ENCODE data around the gene CAMK1G.

Gene CAMK1G

DNA sequence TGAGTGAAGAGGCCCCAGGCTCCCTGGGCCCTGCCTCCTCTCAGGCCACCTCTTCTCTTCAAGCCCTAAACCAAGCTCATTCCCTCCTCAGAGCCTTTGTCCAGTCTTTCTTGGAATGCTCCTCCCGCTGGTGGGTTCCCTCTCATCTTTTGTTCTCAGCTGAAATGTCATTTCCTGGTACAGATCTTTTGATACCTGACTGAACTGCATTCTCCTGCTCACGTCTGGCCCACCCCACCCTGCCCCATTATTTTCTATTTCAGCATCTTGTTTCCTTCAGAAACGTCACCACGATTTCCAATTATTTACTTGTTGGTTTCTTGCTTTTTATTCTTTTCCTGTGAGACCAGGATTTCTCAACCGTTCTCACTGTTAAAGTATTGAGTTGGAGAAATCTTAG lies 52.3 kb downstream of the CAMK1G start:
- DNase-seq (ENCODE audit: low read depth, low spot score) = no peak

GRCh38 chr1:209641832-209642172 lies 58.3 kb downstream of the CAMK1G start:
- DNase-seq (ENCODE audit: low read depth, low spot score) = no peak

- DNase-seq (ENCODE audit: low read depth, low spot score) = no peak
Measured at GRCh38 chr1:209642816-209643215, 59.3 kb downstream of the CAMK1G start.

GRCh38 chr1:209643285-209644020 lies 59.9 kb downstream of the CAMK1G start:
- no peak for DNase-seq (ENCODE audit: low read depth, low spot score)

DNA sequence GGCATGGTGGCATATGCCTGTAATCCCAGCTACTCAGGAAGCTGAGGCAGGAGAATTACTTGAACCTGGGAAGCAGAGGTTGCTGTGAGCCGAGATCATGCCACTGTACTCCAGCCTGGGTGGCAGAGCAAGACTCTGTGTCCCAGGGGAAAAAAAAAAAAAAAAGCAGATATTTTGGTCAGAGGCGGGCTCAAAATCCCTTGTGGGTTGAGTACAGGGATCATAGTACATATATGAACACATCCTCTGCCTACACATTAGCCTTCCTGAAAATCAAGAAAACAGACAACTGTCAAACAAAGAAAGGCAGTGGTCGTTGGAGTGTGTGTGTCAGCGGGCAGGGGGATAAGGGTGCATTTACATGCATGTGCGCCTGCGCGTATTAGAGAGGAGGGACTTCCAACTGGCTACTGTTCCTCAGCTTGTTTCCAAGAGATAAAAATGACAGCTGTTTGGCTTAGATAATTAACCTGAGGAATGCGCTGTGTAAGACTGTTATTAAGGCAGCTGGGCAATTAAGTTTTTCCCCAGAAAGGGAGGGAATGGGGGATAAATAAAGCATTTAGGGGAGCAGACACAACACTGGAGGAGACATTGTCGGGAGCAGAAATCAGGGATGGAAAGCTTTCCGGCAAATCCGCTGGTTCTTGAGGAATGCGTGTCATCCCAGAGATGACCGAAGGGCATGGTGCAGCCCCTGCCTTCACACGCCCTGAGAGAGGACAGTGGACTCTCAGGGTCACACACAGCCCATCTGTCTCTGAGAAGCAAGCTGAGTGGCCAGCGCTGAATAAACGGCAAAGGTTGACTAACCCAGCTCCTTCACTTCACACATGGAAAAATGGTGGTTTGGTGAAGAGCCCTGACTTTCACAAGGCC lies 62.3 kb downstream of the CAMK1G start:
- no peak for DNase-seq (ENCODE audit: low read depth, low spot score)

GRCh38 chr1:209646558-209646957 lies 63.0 kb downstream of the CAMK1G start:
- DNase-seq (ENCODE audit: low read depth, low spot score) = no peak

DNA sequence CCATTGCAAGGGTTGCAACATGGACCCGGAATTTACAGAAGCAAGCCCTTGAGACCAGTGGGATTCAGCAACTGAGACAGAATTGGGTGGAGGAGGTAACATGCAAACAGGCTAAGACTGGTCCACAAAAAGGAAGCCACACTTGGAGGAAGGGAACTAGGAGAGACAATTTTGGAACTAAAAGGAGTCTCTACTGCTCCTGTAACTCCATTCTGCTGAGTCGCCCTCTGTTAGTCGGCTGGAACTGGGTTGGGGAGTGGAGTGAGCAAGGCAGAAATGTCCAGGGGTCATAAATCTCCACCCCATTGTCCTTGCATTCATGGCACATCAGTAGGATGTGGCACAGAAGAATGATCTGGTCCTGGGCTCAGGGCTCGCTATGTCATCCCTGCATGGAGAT lies 63.6 kb downstream of the CAMK1G start:
- no peak for DNase-seq (ENCODE audit: low read depth, low spot score)

GRCh38 chr1:209648346-209648745 lies 64.8 kb downstream of the CAMK1G start:
- DNase-seq (ENCODE audit: low read depth, low spot score) = no peak

- no peak for DNase-seq (ENCODE audit: low read depth, low spot score)
Measured at GRCh38 chr1:209648931-209649776, 65.6 kb downstream of the CAMK1G start.

GRCh38 chr1:209650454-209650853 lies 66.9 kb downstream of the CAMK1G start:
- DNase-seq (ENCODE audit: low read depth, low spot score) = no peak

GRCh38 chr1:209651138-209651587 lies 67.6 kb downstream of the CAMK1G start:
- no peak for DNase-seq (ENCODE audit: low read depth, low spot score)

DNA sequence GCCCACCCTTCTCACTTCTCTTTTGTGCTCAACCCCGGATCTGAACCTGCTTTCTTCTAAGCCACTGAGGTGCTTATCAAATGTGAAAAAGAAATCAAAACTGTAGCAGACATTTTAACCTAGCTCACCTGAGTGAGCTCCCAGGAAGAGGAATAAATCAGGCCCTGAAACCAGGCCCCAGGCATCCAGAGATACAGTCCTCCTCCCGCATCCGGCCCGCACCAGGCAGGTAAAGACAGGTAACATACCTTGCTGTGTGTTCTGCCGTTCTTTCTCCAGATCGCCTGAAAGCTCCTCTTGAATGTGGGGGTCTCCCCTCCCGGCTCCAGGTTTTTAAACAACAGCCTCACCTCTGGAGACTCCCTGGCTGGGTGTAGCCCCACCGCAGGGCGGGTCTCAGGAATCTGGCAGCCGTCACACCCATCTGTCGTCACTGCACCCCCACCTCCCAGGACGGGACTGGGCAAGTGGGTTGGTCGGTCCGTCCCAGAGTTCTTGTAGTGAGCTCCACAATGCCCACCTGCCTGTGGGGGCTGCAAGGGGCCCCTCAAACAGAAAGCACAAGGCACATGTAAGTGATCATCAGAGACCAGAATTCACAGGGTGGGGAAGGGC lies 68.7 kb downstream of the CAMK1G start, which contains the start of gene LAMB3:
Gene LAMB3, minus strand, starts transcription at position 305 of the 615 bp plus-strand sequence. CDS start 1,481 bp downstream, outside the sequence.
- DNase-seq (ENCODE audit: low read depth, low spot score) = no peak

DNA sequence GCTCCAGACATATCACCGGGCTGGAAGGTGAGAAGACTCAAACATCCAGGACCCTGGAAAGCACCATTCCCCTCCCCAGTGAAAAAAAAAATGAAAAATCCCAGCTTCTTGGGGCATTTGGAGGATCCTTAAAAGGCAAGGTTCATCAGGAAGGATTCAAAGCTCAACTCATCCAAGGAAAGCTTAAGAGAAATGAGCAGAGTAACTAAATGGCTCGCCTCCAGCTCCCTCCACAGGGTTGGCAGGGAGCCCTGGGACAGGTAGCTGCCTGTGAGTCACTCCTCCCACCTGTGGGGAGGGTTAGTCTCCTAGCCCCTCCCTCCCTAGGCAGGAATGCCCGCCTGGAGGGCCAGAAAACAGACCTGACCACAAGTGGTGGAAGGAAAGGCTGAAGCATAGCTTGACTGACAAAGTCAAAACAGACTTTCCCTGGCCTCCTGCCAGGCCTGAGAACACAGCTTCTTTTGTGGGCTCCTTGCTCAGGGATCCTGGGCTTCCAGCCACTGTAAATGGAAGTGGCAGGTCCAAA lies 69.4 kb downstream of the CAMK1G start:
- DNase-seq (ENCODE audit: low read depth, low spot score) = peak; percentile 73

DNA sequence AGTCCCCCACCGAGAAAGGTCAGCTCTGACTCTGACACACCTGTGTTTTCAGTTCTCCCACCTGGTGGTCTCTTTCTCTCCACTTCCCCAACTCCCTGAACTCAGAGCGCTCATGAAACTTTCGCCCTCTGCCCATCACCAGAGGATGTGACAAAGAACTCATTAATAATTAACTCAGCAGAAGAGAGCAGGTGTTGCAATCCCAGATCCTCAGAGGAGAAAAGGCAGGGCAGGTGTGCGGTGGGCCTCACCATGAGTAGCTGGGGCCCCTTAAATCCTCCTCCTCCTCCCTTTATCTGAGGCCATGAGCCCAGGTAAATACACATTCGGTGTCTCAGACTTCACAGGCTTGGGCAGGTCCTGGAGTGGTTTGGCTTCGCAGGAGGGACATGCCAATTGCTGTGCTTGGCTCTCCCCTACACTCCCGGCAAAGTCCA lies 70.4 kb downstream of the CAMK1G start:
- no peak for DNase-seq (ENCODE audit: low read depth, low spot score)

GRCh38 chr1:209655411-209656231 lies 72.1 kb downstream of the CAMK1G start:
- DNase-seq (ENCODE audit: low read depth, low spot score) = no peak

GRCh38 chr1:209657140-209657879 lies 73.8 kb downstream of the CAMK1G start:
- DNase-seq (ENCODE audit: low read depth, low spot score) = no peak

- no peak for DNase-seq (ENCODE audit: low read depth, low spot score)
Measured at GRCh38 chr1:209657918-209658317, 74.4 kb downstream of the CAMK1G start.

- no peak for DNase-seq (ENCODE audit: low read depth, low spot score)
Measured at GRCh38 chr1:209659909-209660308, 76.4 kb downstream of the CAMK1G start.

GRCh38 chr1:209661071-209661470 lies 77.6 kb downstream of the CAMK1G start:
- DNase-seq (ENCODE audit: low read depth, low spot score) = no peak

Data from iPS DF 19.7 (cell line).